Measurements from ENCODE around the gene MXRA8.

The MXRA8 gene

GRCh38 chr1:1364266-1364665, 5.9 kb upstream of the MXRA8 start:
- Histone ChIP-seq H3K27ac (replicated peaks) (no peak overlapping the region), H3K27me3 (ENCODE audit: insufficient read depth, poor library complexity, severe bottlenecking) (no peaks in the 10 kb centered on the region), H3K4me3 (replicated peaks; ENCODE audit: insufficient read depth, low read length) (no peak overlapping the region)
- no peak for DNase-seq (ENCODE audit: low read depth in 1 of 2, low spot score in 1 of 2)
- TF ChIP-seq CTCF (IDR thresholded peaks at IDR 0.05; ENCODE audit: insufficient read depth, low read length) (no peak), GABPA (IDR thresholded peaks at IDR 0.05; ENCODE audit: low read depth) (no peak), REST (IDR thresholded peaks at IDR 0.05; ENCODE audit: insufficient replicate concordance, low read depth) (no peak), SPI1 (IDR thresholded peaks at IDR 0.05; ENCODE audit: borderline replicate concordance, low read depth) (no peak), POLR2AphosphoS5 (IDR thresholded peaks at IDR 0.05; ENCODE audit: low read depth) (no peak)

- H3K4me3 ChIP-seq (replicated peaks; ENCODE audit: insufficient read depth, low read length) = no peak overlapping the region
- peaks cover 16% of the 10 kb centered on the region for H3K27me3 ChIP-seq (ENCODE audit: insufficient read depth, poor library complexity, severe bottlenecking)
- no peak overlapping the region for H3K27ac ChIP-seq (replicated peaks)
- DNase-seq (ENCODE audit: low read depth in 1 of 2, low spot score in 1 of 2) = no peak
- TF ChIP-seq REST (IDR thresholded peaks at IDR 0.05; ENCODE audit: insufficient replicate concordance, low read depth) = no peak
Observed at GRCh38 chr1:1361982-1362423, 3.6 kb upstream of the MXRA8 start.

- TF ChIP-seq REST (IDR thresholded peaks at IDR 0.05; ENCODE audit: insufficient replicate concordance, low read depth) (no peak), POLR2AphosphoS5 (IDR thresholded peaks at IDR 0.05; ENCODE audit: low read depth) (no peak), CTCF (IDR thresholded peaks at IDR 0.05; ENCODE audit: insufficient read depth, low read length) (no peak), SPI1 (IDR thresholded peaks at IDR 0.05; ENCODE audit: borderline replicate concordance, low read depth) (no peak), GABPA (IDR thresholded peaks at IDR 0.05; ENCODE audit: low read depth) (no peak)
- Histone ChIP-seq H3K27ac (replicated peaks) (no peak overlapping the region), H3K27me3 (ENCODE audit: insufficient read depth, poor library complexity, severe bottlenecking) (peaks cover 19% of the 10 kb centered on the region), H3K4me3 (replicated peaks; ENCODE audit: insufficient read depth, low read length) (no peak overlapping the region)
- DNase-seq (ENCODE audit: low read depth in 1 of 2, low spot score in 1 of 2) = no peak
Observed at GRCh38 chr1:1361233-1361981, 3.1 kb upstream of the MXRA8 start.
